Fibroblast of skin of left quadriceps (primary cell): ENCODE measurements around the gene TSPO2.
"Not testable (repeated sequence)": the region's sequence is repeated elsewhere in the genome, so short reads cannot be mapped to it uniquely, and the experiment has no call there.

Source experiments
- DNase-seq, 2 experiments: peaks; one replicate each; pipeline ENCODE4 v3.0.0-alpha.2; 2013; ENCODE audit warnings: low read depth in 2 of 2

Gene TSPO2, protein sequence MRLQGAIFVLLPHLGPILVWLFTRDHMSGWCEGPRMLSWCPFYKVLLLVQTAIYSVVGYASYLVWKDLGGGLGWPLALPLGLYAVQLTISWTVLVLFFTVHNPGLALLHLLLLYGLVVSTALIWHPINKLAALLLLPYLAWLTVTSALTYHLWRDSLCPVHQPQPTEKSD

DNA sequence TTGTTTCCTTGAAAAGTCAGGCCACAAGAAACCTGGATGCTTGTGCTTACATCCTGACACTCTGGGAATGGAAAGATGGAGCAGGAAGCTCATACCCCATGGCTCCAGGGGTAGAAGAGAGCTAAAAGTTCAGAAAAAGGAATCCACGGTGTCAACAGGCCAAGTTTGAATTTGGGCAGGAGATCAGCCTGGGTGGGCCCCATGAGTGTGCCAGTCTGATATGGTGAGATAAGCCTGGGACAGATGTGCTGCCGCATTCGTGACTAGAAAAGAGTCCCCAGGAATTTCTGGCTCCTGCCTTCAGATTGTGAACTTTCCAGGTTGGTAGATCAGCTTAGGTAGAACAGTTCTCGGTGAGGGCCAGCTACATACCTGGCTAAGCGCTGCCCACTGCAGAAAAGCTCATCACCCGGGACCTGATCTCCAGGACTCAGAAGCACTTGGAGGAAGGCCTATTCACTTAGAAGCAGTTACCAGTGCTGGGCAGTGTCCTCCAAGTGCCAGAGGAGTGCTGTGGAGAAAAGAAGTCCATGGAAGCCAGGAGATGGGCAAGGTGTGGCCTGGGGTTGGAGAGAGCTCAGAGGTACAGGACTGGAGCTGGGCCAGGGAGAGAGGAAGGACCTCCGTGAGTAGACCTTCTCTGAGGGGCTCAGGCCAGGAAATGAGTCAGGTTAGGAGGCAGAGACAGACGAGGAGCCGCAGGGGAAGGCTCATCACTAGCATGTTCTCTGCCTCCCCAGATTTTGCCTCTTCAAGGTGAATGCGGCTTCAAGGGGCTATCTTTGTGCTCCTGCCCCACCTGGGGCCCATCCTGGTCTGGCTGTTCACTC lies at the start of gene TSPO2:
TSPO2 (plus strand) TSS at position 242 of the 830 bp plus-strand sequence; CDS start at position 761, 519 bp downstream.
- no peak for DNase-seq

DNA sequence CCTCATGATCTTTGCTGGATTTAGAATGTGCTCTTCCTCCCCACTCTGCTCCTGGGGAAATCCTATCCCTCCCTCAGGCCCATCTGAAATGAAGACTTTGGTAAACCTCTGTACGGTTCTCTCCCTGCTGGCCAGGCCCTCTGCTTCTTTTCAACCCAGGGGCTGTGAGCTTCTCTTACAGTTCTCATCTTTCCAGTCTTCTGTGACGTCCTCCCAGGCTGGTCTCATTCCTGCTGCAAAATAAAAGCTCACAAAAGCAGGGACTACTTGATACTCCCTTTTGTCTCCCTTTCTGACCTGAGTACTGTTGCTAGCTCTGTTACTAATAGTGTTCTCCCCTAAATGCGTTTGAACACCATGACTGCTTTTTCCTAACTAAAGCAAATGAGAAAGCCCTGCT lies 49.5 kb upstream of the TSPO2 start:
- DNase-seq: no peak

DNA sequence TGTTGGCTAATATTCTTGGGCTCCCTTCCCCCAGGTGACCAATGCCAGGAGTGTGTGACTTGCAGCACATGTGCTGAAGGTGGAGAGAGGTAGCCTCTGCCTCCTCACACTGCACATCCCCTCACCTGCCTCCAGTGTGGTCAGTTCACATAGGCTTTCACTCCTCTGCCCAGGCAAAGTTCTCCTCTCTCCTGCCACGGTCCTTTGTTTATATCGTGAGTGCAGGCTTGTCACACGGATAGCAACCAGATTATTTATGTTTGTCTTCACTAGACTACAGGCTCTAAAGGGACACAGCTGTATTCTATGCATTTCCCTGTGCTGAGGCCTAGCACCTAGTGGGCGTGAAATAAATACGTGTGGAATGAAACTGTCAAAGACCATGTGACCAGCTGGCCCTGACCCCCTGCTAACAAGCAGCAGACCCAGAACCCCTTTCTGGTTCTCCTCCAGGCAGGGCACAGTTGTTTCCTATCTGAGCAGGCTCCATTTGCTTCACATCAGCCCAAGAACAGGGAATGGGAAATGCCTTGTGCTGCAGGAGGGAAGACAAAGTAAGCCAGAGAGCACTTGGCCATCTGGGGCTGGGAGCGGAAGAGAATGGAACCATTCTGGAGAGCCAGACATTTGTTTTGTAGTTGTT lies 45.6 kb upstream of the TSPO2 start:
- DNase-seq: peak in 1 of 2 experiments; percentile 4

DNA sequence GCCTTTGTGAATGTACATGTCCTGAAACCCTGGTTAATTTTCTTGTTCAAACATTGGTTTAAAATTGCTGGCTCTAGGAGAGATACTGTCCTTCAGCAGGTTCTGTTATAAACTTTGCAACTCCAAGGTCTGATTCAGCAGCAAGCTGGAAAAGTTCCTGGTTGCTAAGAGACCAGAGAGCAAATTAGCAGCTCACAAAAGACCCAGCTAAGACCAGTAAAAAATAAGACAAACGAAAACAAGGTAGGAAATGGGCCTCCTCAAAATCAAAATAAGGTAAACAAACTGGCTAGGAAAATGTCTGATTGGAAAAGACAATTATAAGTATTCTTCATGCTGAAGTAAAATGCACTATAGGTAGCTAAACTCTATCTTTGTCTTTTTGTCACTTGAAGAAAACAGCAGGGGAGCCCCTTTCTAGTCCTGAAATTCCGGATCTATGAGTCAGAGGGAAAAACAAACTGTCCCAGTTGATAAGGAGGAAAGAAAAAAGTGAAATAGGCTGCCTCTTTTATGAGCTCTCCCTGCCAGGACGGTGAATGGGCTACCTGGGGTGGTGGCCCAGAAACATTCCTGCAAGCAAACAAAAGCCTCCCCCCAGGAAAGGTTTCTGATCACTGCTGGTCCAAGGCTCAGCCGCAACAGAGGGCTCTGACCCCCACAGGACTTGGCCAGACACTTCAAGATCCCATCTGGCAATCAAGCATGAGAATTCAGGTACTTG lies 44.9 kb upstream of the TSPO2 start:
- DNase-seq: peak in 1 of 2 experiments; percentile 9

DNA sequence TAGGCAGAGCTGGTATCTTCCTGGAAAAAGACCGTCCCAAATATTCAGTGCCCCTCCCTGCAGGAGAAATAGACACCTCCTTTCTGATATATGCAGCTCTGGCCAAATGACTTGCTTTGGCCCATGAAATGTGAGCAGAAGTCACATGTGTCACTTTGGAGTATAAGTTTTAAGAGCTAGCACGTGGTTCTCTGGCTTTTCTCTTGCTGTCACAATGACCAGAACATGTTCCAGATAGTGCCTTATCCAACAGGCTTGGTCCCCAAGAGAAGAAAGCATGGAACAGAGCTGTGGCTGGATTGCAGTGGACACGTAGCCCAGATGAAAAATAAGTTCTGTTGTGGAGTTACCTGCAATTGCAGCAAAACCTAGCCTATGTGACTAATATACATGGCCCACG lies 43.6 kb upstream of the TSPO2 start:
- no peak for DNase-seq

DNA sequence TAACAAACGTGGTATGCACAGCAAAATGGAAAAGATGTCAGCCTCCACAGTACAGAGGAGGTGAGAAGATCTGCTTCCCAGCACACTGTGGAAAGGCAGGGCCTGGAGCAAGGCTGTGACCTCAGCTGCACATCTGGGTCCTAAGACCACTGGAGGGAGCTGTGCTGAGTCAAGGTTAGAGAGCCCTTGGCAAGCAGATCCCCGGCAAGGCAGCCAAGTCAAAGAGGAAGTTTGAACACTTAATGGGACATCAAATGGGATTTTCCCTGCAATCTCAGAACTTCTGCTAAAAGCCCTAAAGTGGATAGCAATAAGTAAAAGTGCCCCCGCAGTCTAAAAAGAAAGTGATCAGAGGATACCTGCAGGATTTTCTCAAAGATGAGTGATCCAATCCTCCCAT lies 42.7 kb upstream of the TSPO2 start:
- DNase-seq: no peak

DNA sequence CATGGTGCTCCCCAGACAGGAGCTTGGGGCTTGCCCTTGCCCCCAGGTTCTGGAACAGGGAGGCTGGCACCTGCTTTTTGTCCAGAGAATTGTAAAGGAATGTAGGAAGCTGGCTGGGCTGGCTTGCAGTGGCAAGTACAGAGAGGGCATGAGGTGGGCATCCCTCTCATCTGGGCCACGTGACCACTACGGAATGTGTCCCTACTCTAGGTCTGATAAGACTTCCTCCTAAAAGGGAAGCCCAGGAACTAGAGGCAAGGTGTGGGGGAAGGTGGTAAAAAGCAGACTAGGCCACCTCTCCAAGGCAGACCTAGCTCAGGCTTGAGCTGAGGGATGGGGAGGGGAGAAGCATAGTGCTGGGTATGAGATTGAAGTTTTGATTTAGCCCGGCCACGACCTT lies 42.0 kb upstream of the TSPO2 start:
- no peak for DNase-seq

DNA sequence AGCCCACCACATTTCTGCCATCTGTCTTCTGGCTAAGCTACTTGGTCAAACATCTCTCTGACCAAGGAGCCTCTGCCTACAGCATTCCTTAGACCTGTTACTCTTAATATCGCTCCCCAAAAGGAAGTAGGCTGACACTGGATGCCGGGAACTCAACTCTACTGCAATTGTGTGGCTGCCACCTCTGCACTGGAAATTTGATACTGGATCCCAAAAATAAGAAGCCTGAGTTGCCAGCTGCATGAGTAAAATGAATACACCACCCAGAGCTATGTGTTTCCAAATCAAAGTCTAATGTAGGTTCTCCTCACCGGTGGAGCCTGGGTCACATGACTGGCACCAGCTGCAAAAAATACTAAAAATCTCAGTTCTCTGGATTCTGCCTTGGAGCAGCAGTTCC lies 40.1 kb upstream of the TSPO2 start:
- DNase-seq: no peak

DNA sequence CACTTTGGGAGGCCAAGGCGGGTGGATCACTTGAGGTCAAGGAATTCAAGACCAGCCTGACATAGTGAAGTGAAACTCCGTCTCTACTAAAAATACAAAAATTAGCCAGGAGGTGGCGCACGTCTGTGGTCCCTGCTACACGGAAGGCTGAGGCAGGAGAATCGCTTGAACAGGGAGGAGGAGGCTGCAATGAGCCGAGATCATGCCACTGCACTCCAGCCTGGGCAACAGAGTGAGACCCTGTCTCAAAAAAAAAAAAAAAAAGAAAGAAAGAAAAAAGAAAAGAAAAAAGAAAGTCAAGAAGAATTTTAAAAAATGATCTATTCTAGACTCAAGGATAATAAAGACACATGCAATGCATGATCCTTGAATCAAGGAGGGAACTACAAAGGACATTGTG lies 36.0 kb upstream of the TSPO2 start:
- DNase-seq: not testable (repeated sequence)

DNA sequence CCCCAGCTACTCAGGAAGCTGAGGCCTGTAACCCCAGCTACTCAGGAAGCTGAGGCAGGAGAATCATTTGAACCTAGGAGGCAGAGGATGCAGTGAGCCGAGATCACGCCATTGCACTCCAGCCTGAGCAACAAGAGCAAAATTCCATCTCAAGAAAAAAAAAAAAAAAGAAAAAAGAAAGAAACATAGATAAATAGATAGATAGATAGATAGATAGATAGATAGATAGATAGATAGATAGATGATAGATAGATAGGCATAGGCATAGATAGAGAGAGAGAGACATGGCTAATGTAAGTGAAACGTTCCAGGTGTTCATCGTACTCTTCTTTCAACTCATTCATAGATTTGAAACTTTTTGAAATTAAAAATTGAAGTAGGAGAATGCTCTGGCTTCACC lies 35.3 kb upstream of the TSPO2 start:
- DNase-seq: not testable (repeated sequence)

DNA sequence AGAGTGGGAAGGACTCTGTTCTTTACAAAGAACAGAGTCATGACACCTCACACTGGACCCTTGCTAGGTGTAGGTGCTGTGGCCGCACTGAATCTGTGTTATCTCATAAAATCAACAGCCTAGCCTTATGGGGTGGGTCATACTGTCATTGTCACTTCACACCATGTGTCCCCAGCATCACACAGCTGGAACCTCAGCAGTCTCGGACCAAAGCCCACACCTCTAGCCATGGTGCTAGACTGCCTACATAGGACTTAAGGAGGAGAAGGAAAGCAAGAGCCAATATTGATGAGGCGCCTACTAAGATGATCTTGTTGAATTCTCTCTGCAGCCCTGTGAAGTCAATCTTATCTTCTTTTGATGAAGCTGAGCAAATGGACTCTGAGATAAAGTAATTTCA lies 34.3 kb upstream of the TSPO2 start:
- no peak for DNase-seq

DNA sequence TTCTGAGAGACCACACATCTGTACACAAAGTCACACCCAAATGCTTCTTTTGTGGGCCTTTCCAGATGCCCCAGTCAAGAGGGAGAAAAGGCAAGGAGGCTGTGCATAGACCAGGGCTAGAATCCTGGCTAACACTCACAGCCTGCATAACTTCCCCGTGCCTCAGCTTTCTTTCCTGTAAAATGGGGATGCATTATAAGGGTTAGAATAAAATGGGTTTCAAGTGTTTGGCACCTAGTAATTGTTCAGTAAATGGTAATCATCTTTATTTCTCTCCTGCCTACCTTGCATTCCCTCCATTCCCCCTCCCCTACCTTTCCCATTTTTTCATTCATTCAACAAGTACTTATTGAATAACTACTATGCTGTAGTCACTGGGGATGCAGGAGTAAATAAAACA lies 32.6 kb upstream of the TSPO2 start:
- DNase-seq: no peak

DNA sequence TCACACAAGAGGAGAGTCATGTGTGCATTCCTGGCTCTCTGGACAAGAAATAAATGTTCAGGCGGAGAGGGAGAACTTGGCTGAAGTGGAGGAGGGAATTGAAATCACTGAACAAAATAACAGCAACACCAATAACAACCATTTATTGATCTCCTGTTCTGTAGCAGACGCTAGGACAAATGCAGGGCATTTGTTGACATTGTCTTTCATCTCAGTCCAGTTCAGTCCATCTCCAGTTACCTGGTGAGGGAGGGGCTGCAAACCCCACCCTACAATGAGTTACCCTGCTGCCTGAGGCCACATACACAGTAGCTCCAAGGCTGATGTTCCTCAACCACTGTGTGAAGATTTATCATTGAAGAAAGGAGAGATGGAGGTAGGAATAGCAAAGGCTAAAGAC lies 30.6 kb upstream of the TSPO2 start:
- no peak for DNase-seq

DNA sequence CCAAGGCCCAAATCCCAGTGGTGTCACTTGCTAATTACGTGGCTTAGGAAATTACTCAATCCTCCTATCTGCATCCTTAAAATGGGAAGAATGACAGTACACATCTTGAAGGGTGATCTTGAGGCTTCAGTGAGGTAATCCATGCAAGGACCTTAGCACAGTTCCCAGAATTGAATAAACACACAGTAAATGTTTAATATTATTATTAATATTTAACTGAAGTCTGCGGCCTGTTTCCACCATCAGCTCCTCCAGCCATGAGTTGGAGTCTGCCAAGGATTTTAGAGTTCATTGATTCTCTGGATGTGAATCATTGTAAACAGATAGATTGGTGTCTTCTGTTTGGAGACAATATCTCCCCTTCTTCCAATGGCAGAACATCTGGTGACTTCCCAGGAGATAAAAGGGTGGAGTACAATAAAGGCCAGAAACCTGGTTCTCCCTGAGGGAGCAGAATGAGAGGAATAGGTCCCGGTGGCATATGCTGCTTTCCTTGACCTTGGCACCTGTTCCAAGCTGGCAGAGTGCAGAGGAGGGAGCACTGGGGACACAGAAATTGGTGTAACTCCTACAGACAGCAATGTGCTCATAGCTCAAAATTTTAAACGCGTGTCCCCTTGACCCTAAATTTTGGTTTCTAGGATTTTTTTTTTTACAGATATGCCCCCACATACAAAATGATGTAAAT lies 28.7 kb upstream of the TSPO2 start:
- no peak for DNase-seq

DNA sequence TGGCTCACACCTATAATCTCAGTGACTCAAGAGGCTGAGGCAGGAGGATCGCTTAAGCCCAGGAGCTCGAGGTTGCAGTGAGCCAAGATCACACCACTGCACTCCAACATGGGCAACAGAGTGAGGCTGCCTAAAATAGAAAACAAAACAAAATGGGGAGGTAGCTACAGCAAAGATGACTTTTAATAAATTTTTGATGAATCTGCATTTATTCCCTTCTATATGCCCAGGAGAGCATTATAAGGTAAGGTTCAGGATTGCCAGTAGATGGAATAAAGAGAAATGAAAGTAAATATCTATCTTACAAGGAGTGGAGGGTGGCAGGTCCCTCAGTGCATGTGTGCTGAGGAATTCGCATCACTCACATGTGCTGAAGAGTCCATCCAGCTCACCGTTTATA lies 27.5 kb upstream of the TSPO2 start:
- no peak for DNase-seq

DNA sequence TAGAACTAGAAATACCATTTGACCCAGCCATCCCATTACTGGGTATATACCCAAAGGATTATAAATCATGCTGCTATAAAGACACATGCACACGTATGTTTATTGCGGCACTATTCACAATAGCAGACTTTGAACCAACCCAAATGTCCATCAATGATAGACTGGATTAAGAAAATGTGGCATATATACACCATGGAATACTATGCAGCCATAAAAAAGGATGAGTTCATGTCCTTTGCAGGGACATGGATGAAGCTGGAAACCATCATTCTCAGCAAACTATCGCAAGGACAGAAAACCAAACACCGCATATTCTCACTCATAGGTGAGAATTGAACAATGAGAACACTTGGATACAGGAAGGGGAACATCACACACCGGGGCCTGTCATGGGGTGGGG lies 26.4 kb upstream of the TSPO2 start:
- not testable (repeated sequence) for DNase-seq

DNA sequence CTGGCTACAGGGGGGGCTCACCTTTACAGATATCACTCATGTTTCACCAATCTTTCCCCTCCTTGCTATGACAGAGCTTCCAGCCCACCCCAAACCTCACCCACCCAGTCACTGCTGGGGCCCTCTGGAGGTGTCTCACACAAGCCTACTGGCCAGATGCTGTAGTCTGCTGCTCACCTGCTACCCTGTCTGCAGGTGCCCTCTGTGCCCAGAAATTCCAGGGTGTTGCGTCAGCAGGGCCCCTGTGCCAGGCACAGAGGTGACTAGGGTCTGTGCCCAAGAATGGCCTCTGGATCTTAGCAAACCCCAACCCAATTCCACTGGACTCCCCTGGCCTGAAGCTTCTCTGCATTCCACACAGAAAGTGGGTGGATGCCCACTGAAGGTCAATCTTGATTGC lies 24.6 kb upstream of the TSPO2 start:
- no peak for DNase-seq

DNA sequence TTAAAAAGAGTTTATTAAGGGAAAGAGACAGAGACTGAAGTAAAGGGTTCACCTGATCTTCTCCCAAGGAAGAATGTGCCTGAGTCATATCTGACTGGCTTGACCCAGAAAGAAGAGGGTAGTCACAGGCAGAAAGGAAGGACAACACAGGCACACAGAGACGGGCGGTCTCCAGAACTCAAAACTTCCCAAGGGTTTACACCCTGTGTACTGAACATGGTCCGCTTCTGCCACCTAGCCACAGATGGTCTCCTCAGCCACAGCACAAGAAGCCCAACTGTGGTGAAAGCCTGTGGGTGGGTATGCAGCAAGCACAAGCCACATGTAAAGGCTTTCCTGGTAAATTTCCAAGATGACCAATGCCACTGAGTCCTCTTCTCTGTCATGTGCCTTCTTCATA lies 20.4 kb upstream of the TSPO2 start:
- DNase-seq: peak; percentile 42 to 45

DNA sequence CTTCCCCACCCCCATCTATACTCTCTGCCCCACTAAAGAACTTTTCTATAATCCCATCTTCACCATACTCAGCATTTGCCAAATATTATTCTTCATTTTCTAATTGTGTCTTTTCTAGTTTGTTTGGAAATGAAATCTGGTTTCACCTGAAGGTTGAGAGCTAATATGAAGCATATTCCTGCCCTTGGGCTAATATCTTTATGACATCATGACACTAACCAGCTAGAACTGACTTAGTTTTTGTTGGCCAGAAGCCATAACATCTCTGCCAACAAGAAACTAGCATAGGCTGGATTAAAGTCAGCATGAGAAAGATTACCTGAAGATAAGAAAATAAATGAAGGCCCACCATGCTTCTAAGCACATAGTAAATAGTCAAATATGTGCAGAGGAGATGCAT lies 20.0 kb upstream of the TSPO2 start:
- DNase-seq: no peak

DNA sequence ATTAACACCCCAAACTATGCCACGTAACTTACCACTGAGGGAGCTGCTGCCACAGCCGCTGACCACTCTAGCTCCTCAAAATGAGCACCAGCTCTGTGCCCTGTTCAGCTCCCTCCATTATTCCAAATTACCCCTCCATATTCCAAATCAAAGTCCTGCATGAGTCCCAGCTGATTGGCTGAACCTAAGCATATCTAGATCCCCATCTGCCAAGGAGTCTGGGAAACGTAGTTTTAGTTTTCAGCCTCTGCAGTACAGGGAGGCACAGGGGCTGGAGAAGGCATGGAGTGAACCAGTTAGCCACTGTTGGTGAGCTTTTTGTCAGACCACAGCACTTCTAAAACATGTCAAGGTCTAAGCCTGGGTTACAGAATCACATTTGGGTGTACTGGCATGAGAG lies 19.2 kb upstream of the TSPO2 start:
- DNase-seq: no peak

DNA sequence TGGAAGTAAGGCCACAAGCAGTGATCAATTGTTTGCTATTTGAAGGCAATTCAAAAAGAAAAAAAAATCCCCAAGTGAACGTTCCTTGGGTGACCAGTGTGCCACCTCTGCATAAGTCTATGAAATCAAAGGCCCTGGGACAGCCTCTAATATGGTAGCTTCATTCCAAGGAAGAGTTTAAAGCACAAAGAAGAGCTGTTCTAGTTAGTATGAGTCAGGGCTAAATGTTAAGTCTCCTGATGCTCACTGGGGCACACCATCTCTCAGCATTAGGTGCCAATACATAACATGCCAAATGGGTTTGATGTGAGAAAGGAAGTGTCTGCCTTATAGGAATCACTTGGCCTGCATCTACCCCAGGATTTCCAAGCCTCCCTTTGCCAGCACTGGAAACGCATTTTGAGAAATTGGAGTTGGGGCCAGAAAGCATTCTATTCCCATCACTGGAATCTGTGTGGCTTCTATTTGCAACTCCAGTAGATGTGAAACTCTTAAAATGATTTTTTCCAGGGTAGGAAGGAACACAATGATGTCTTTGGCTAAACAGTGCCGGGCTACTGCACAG lies 16.2 kb upstream of the TSPO2 start:
- DNase-seq: no peak
